Activated CD8-positive, alpha-beta memory T cell treated with anti-CD3 and anti-CD28 coated beads for 48 hours (primary cell): ENCODE data around the gene OR10A6.

Experiments used
- DNase-seq, 3 experiments: peaks; one replicate each; pipeline ENCODE4 v3.0.0-alpha.2; 2020; ENCODE audit warnings: low read depth in 2 of 3, low spot score in 2 of 3

OR10A6 gene, protein sequence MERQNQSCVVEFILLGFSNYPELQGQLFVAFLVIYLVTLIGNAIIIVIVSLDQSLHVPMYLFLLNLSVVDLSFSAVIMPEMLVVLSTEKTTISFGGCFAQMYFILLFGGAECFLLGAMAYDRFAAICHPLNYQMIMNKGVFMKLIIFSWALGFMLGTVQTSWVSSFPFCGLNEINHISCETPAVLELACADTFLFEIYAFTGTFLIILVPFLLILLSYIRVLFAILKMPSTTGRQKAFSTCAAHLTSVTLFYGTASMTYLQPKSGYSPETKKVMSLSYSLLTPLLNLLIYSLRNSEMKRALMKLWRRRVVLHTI

DNA sequence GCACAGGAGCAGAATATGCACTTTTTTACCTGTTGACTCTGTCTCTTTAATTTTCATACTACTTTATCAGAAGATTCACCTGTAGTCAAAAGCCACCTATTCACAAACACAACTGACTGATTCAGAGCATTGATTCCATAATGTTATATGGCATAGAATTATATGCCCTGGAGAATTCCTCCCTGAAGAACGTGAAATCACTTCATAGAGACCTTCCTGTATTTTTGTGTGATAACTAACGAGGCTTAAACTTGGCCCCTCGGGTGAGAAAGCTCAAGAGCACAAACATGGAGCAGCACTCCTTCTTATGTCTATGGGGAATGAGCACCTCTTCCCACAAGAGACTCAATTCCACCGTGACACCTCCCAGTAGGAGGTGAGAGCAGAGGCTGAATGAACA lies at the start of gene OR10A6:
Gene OR10A6, minus strand, starts transcription at position 101 of the 400 bp plus-strand sequence. CDS start 2,606 bp downstream, outside the sequence.
- no peak for DNase-seq

DNA sequence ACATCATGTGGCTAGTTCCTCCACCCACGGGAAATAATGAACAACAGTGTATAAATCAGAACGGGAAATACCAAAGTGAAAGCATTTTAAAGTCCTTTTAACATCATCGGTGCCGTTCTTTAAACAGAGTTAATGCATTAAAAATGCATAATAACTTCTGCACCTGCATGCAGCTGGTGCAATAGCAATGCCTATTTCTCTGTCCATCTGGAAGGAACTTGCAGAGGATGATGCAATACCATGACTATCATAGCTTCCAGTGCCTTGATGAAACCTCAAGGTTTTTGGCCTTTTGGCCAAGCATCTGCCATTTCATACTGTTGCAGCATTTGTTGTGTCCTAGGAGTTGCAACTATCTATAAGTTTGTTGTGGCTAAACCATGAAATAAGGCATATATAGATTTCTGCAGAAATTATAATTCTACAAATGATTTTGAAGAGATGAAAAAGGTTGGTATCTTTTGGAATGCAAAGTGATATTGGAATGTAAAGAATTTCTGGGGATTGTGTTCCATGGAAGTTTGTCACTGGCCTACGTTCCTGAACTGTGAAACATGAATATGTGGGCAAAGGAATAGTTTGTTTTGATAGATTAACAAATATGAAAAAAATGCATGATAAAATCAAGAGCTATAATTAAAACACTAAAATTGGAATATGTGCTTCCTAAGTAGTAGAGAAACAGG lies 46.3 kb upstream of the OR10A6 start:
- no peak for DNase-seq

DNA sequence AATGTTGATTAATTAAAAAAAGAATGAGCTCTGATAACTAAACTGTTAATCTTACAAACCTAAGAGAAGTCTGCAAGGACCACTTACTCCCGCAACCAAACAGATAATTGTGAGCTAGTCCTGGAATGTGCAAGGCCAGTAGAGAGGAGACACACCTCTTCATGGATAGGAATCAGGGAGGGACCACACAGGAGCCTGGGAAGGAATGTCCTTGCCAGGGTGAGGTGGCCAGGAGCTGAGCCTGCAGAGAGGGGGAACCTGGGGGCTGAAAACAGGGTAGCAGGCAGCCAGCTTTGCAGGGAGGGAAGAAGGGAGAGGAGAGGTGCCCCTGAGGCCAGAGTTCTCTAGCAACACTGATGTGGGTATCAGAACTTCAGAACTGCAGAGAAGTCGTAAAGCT lies 43.6 kb upstream of the OR10A6 start:
- DNase-seq: no peak

DNA sequence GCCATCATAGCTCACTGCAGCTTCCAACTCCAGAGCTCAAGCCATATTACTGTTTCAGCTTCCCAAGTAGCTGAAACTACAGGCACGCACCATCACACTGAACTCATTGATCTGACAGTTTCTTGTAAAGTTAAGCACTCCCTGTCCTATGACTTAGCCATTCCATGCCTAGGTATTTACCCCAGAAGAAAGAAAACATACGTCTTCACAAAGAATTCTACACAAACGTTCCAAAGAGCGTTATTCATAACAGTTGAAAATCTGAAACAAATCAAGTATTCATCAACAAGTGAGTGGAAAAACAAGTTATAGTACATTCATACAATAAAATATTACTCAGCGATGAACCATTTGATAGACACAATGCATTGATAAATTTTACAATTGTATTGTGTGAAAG lies 41.9 kb upstream of the OR10A6 start:
- DNase-seq: no peak

DNA sequence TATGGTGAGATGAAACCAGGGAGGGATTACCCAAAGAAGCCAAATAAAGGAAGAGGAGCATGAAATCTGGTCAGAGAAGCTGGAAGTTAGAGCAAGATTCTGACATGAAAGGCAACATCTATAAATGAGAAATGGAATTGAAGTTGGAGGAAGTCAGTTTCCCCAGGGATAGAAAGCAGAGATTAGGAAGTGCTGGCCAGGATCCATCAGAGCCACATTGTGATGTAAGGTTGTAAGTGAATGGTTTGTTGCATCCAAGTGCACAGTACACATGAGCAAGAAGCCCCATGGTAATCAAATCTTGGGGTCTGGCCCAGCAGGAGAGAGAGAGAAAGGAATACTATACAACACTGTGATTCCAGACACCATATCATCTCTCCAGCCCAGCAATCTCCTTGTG lies 40.8 kb upstream of the OR10A6 start:
- no peak for DNase-seq

DNA sequence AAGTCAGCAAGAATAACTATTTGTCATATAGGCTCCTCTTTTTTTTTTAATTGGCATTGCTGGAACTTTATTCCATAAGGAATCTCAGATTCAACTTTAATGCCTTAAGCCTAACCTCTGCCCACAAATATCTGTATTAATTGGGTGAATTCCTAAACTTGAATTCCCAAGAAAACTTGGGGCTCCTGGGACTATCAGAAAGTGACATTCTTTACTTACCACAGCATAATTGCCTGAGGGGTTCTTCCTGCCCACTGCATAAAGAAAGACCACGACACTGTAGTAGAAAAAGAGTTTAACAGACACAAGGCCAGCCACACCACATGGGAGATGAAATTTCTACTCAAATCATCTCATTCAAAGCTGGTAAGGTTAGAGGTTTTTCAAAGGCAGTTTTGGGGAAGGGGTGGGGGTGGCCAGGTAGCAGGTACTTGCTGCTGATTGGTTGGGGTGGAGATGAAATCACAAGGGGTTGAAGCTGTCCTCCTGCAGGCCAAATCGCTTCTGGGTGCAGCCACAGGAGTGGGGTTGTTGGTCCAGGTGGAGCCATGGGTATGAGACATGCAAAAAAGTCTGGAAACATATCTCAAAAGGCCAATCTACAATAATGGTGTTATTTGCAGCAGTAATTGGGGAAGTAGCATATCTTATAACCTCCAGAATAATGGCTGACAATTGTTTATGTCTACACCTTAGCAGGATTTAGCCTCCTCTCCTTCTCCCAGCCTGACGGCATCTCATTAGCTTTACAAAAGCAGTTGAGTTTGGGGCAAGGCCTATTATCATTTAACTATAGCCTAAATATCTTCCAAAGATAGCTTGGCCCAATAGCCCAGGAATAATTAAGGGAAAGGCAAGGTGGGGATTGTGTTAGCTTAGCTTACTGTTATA lies 38.9 kb upstream of the OR10A6 start:
- DNase-seq: no peak

DNA sequence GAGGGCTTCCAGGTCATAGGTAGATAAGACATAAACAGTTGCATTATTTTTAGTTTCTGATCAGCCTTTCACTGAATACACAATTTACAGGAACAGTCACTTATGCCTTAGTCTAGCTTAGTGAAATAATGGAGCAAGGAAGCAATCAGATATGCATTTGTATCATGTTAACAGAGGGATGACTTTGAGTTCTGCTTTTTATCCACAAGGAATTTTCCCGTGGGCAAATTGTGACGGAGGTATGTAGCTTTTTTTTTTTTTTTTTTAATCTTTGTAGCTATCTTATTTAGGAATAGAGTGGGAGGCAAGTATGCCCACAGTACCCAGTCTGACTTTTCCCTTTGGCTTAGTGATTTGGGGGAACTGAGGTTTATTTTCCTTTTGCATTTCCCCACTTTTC lies 37.6 kb upstream of the OR10A6 start:
- DNase-seq: no peak

DNA sequence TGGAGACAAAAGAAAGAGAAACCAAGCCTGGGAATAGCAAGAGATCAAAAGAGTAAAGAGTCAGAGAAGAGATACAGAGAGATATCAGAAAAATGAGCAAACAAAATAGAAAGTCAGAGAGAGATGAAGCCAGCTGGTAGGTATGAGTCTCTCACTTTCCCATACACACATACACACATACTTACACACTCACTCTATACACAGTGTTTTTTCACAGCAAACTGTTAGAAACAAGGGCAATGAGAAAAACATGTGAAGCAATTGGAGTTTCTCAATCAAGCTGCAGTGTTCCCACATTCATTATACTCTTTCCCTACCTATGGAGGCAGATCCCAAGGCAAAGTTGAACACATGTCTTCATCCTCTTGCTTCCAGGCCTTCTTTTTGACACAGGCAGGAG lies 36.8 kb upstream of the OR10A6 start:
- no peak for DNase-seq

DNA sequence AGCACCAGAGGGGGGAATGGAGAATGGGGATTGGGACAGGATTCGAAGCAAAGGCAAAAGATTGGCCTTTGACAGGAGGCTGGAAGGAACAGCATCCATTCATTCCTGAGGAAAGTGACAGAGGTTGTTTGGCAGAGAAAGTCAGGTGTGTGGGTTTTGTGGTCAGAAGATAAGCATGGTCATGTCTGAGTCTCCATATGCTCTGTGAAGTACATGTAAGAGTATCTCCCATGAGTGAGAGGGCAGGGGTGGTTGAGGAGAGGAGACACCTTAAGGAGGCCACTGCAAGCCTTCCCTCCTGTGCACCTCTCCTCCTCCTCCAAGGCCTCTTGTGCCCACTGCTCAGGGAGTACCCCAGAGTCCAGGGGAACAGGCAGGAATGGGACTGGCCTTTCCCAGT lies 36.0 kb upstream of the OR10A6 start:
- no peak for DNase-seq

DNA sequence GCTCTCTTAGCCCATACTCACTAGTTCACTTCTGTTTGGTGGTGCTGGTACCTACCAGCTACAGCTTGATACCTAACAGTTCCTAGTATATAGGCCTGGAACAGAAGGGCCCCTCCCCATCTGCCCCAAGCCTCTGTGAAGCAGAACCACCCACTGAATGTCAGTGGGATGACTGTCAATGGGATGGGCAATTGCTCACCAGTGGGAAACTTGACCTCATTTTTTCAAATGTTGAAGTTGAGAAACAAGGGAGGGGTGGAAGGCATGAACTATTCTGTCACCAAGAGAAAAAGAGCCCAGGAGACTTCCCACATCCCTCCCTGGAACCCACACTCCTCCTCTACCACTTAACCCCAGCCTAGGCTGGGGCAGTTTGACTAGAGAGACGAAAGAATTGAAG lies 34.3 kb upstream of the OR10A6 start, which contains the start of gene NLRP10:
Gene NLRP10, minus strand, starts transcription at position 62 of the 400 bp plus-strand sequence. CDS start 1,952 bp downstream, outside the sequence.
- DNase-seq: no peak

DNA sequence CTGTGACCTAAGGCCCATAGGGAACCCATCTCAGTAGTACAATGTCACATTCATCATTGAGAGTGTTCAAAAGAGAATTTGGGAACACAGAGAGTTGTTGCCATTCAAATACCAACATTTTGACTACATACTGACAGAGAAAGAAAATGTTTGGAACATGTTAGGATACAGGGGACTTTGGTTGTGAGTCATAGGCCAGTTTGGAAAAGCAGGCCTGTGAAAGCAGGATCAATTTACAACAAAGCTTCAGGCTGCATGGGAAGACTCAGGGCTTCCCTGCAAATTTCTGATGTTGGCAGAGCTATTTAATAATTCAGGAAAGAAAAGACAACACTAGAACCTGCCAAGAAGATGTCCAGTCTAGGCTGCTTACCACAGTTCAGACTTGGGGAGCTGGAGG lies 33.8 kb upstream of the OR10A6 start:
- no peak for DNase-seq

DNA sequence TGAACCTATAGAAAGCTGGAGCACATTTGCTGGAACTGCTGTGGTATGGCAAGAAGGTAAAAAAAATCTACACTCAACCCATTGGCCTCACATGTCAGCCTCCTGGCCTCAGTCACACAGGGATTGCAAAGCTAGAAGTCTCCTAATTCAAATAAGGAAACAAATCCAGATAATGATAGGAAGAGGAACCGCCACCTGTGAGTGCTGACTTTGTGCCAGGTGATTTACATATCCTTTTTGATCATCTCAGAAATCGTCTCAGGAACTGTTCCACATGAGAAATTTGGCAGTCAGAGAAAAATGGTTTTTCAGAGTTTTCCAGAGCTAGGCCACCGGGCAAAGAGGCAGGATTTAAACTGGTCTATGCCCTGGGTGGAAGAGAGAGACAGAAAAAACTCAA lies 33.2 kb upstream of the OR10A6 start:
- no peak for DNase-seq

DNA sequence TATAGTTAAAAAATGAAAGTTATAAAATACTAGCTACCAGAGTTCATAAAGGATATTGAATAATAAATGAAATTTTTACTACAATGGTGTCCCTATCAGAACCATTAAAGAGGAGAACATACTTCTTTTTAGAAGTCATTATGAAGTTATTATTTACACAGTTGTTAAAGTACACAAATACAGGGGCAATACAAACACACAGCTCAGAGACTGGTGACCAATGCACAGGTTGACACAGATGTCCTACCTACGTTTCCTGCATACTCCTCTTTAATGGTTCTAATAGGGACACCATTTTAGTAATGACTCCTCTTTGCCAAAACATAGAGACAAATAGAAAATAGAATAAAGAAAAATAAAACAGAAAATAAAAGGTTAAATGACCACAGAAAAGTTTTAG lies 24.1 kb upstream of the OR10A6 start:
- no peak for DNase-seq

DNA sequence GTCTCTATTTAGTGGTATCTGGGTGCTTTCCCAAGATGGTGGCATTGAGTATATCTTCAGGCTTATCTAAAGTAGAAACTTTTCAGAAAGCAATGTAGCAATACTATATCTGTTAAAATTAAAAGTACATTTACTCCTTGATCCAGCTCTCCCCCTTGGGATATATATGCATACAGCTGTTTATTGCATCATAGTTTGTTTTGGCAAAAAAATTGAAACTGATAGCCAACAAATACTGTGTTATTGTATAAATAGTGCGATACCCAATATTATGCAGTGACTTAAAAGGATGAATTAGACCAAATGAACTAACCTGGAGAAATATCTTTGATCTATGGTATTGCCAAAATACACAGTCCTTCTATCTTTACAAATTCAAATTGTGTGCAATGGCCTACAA lies 18.9 kb upstream of the OR10A6 start:
- no peak for DNase-seq

DNA sequence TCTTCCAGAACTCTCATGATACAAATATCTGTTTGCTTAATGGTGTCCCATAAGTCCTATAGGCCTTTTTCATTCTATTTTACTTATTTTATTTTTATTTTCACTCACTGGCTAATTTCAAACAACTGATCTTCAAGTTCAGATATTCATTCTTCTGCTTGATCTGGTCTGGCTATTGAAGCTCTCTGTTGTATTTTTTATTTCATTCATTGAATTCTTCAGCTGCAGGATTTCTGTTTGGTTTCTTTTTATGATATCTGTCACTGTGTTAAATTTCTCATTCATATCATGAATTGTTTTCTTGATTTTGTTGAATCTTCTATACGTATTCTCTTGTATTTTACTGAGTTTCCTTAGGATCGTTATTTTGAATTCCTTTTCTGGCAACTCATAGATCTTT lies 13.1 kb upstream of the OR10A6 start:
- no peak for DNase-seq

DNA sequence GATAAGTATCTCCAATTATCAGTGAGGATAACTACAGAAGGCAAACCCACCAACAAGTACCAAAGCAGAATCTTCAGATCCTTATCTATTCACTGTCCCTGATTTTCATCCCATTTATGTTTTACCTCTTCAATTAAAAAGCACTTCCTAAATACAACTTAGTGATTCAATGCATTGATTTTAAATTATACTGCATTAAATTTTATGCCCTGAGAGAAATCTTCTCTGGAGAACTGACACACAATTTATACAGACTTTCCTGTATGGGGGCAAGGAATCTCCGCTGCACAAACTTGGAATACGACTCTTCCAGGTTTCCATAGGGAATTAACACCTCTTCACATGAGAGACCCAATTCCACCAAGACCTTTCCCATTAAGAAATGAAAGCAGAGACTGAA lies 10.5 kb upstream of the OR10A6 start, which contains the start of gene OR10A3:
Gene OR10A3, minus strand, starts transcription at position 101 of the 400 bp plus-strand sequence. CDS start 2,188 bp downstream, outside the sequence.
- no peak for DNase-seq

DNA sequence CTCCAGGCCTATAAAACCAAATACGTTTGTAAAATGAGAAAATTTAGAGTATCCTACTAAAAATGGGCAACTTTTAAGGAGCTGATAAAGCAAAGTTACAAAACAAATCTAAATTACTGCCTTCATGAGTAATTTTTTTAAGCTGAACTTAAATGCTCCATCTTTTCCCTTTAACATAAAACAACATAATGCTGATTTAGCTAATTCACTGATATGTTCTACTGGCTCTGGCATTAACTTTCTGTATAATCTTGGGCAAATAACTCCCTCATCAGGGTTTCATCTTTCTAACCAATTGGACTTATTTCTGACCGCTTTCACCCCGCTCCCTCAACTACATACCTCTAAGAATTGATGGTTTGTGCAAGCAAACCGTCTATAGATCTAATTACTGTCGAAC lies 10.1 kb upstream of the OR10A6 start:
- DNase-seq: no peak

DNA sequence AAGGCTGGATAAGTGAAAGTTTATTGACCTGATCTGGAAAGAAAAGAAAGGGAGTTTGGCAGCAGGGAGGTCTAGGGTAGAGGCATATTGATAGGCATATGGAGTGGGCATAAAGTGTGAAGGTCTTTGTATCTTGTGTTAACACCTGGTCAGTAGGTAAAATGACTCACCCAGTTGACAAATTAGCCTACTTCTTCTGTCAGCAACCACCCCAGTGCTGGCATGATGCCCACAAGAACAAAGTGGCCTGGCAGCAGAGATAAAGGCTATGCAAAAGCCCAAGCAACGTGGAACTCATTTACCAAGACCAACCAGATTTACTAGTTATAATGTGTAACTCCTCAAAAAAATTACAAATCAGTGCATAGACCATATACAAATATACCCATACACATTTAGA lies 5.5 kb upstream of the OR10A6 start:
- DNase-seq: no peak

DNA sequence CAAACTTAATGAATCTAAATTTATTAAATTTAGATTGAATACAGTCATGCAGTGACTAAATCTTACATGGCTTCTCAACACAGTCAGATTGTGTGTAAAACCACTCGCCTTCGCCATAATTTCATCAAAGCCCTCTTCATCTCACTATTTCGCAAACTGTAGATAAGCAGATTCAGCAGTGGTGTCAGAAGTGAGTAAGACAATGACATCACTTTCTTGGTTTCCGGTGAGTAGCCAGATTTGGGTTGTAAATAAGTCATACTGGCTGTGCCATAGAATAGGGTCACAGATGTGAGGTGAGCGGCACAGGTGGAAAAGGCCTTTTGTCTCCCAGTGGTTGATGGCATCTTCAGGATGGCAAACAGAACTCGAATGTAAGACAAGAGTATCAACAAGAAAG lies 3.4 kb downstream of the OR10A6 start:
- no peak for DNase-seq

DNA sequence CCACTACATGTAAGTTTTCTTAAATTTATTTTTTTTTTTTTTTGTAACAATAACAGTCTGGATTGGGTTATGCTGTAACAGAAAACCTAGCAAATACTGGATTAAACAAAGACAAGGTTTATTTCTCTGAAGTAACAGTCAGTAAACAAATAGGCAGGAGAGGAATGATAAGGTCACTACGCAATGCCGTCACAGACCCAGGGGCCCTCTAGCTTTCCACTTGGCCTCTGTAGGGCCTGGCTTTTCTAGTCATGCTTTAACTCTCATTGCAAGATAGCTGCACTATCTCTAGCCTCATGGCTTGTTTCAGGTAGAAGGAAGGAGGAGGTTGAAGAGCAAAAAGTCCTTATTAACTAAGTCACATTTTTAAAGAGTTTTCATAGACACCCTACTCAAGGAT lies 6.5 kb downstream of the OR10A6 start:
- DNase-seq: no peak

DNA sequence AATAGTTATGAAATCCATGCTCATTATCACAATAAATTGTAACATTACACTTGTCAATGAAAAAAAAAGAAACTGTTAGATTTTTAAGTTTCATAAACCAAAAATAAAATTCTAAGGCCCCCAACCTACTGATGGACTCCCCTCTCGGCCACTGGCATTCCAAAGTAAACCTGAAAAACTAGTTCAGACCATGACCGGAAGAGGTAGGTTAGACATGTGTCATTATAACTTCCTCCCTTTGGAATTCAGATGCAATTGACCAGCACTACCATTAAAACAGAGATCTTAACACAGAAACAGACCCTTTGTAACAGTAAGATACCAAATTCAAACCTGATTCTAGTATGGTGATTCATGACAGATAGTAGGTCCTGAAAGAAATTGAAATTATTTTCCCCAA lies 12.9 kb downstream of the OR10A6 start:
- DNase-seq: no peak

DNA sequence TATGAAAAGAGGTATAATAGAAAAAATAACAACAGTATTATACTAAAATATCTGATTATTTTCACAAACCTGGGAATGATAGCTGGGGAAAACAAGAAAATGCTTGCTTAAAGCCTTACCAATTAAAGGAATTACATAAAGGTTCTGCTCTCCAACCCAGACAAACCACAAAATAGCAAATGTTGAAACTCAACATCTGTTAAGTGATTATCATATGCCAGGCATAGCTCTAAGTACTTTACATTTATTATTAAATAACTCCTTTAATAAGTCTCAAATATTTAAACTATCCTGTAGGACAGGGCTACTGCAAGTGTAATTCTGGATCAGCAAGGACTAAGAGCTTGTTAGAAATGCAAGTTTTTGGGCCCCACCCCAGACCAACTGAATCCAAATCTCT lies 20.1 kb downstream of the OR10A6 start:
- no peak for DNase-seq
